DOHH2 (cell line): ENCODE measurements around the gene MACROD1.

Experiments
- H3F3A ChIP-seq: fragments of 200-600 bp; sonication (generic), shearing (Covaris generic); 2 replicates; pipeline ENCODE4 v1.6.0; 2016; ENCODE audit warnings: antibody characterized with exemption, mild to moderate bottlenecking; ENCODE audit not compliant: control insufficient read depth, insufficient read depth
- H3K27ac ChIP-seq: fragments of 200-600 bp; sonication (generic); 2 replicates; pipeline ENCODE4 v1.5.1; 2014; ENCODE audit warnings: low read depth, mild to moderate bottlenecking, low read length, moderate library complexity
- H3K27me3 ChIP-seq: fragments of 200-600 bp; sonication (generic); 2 replicates; pipeline ENCODE4 v1.6.1; 2014; ENCODE audit warnings: mild to moderate bottlenecking, low read length, mixed read lengths; ENCODE audit not compliant: control insufficient read depth
- H3K36me3 ChIP-seq: fragments of 200-600 bp; sonication (generic); 2 replicates; pipeline ENCODE4 v1.6.1; 2014; ENCODE audit warnings: mild to moderate bottlenecking, low read length, moderate library complexity, mixed read lengths; ENCODE audit not compliant: control insufficient read depth
- H3K4me1 ChIP-seq: fragments of 200-600 bp; sonication (generic); 2 replicates; pipeline ENCODE4 v1.6.1; 2014; ENCODE audit warnings: mild to moderate bottlenecking, low read length, mixed read lengths; ENCODE audit not compliant: control insufficient read depth
- H3K4me2 ChIP-seq: fragments of 200-600 bp; sonication (generic); 2 replicates; pipeline ENCODE4 v1.6.0; 2014; ENCODE audit warnings: mild to moderate bottlenecking, low read length, moderate library complexity
- H3K4me3 ChIP-seq: fragments of 200-600 bp; sonication (generic); 2 replicates; pipeline ENCODE4 v1.5.1; 2014; ENCODE audit warnings: mild to moderate bottlenecking, low read length, mixed read lengths
- H3K79me2 ChIP-seq: fragments of 200-600 bp; sonication (generic); 2 replicates; pipeline ENCODE4 v1.6.1; 2014; ENCODE audit warnings: mild to moderate bottlenecking, low read length, mixed read lengths; ENCODE audit not compliant: control insufficient read depth
- H3K9me2 ChIP-seq: fragments of 200-600 bp; sonication (generic); replicated peaks from 2 replicates; pipeline ENCODE4 v1.6.1; 2014; ENCODE audit warnings: mild to moderate bottlenecking, low read length, mixed read lengths; ENCODE audit not compliant: control insufficient read depth
- H3K9me3 ChIP-seq: fragments of 200-600 bp; sonication (generic); 2 replicates; pipeline ENCODE4 v1.6.1; 2014; ENCODE audit warnings: antibody characterized with exemption, low read length, mixed read lengths; ENCODE audit not compliant: control insufficient read depth, insufficient read depth
- H4K20me1 ChIP-seq: fragments of 200-600 bp; sonication (generic); 2 replicates; pipeline ENCODE4 v1.6.0; 2014; ENCODE audit warnings: low read depth, mild to moderate bottlenecking, antibody characterized with exemption, low read length, moderate library complexity; ENCODE audit not compliant: control insufficient read depth, insufficient read depth
- CTCF ChIP-seq: fragments of 200-600 bp; sonication (generic); IDR thresholded peaks from one replicate; pipeline ENCODE4 v1.5.1; 2014; ENCODE audit warnings: antibody characterized with exemption, mild to moderate bottlenecking, low read depth, low read length; ENCODE audit not compliant: poor library complexity, severe bottlenecking
- EZH2phosphoT487 ChIP-seq: fragments of 200-600 bp; sonication (generic); IDR thresholded peaks from 2 replicates; pipeline ENCODE4 v1.6.1; 2017; ENCODE audit warnings: borderline replicate concordance, mild to moderate bottlenecking, antibody characterized with exemption, low read length, moderate library complexity, mixed read lengths

The MACROD1 gene

GRCh38 chr11:64161037-64161436 is 4.9 kb downstream of the MACROD1 start:
- peaks cover 7% of the 10 kb centered on the region for H3K79me2 ChIP-seq
- no peak overlapping the region for H3K4me2 ChIP-seq
- peaks cover 12% of the 10 kb centered on the region for H3K4me1 ChIP-seq
- TF ChIP-seq CTCF (no peak), EZH2phosphoT487 (no peak)
- H3K27me3 ChIP-seq: no peaks in the 10 kb centered on the region
- no peaks in the 10 kb centered on the region for H4K20me1 ChIP-seq
- no peaks in the 10 kb centered on the region for H3K9me2 ChIP-seq
- H3K4me3 ChIP-seq: no peak overlapping the region
- no peaks in the 10 kb centered on the region for H3F3A ChIP-seq
- no peaks in the 10 kb centered on the region for H3K9me3 ChIP-seq
- no peak overlapping the region for H3K27ac ChIP-seq
- no peaks in the 10 kb centered on the region for H3K36me3 ChIP-seq

- no peak overlapping the region for H3K4me2 ChIP-seq
- no peaks in the 10 kb centered on the region for H3K79me2 ChIP-seq
- no peak overlapping the region for H3K27ac ChIP-seq
- H3K27me3 ChIP-seq: no peaks in the 10 kb centered on the region
- no peaks in the 10 kb centered on the region for H3K4me1 ChIP-seq
- no peaks in the 10 kb centered on the region for H4K20me1 ChIP-seq
- no peaks in the 10 kb centered on the region for H3K9me3 ChIP-seq
- no peaks in the 10 kb centered on the region for H3K36me3 ChIP-seq
- H3K4me3 ChIP-seq: no peak overlapping the region
- TF ChIP-seq EZH2phosphoT487 (no peak), CTCF (no peak)
- no peaks in the 10 kb centered on the region for H3K9me2 ChIP-seq
- no peaks in the 10 kb centered on the region for H3F3A ChIP-seq
These were observed 8.1 kb downstream of the MACROD1 start for GRCh38 chr11:64157631-64158394.

GRCh38 chr11:64156235-64157011 is 9.5 kb downstream of the MACROD1 start:
- TF ChIP-seq EZH2phosphoT487 (no peak), CTCF (no peak)
- Histone ChIP-seq H3K4me1 (no peaks in the 10 kb centered on the region), H3K27me3 (no peaks in the 10 kb centered on the region), H3F3A (no peaks in the 10 kb centered on the region), H3K4me2 (no peak overlapping the region), H4K20me1 (no peaks in the 10 kb centered on the region), H3K79me2 (no peaks in the 10 kb centered on the region), H3K4me3 (no peak overlapping the region), H3K9me2 (no peaks in the 10 kb centered on the region), H3K27ac (no peak overlapping the region), H3K36me3 (no peaks in the 10 kb centered on the region), H3K9me3 (no peaks in the 10 kb centered on the region)
